SK-N-SH (cell line): ENCODE measurements around the gene RFK. TPM values are rescaled to one million over a fixed set of nuclear protein-coding genes. Genes with fewer than 3 reads are reported as not detected.

Source experiments
- CTCF ChIA-PET: fragments of 300-600, 350-600 bp; formaldehyde crosslinking; extraction: SDS; loops from one replicate; lab custom pipeline; 2021; lab: Yijun Ruan, JAX
- POLR2A ChIA-PET: fragments of 350-600 bp; sonication (Branson Sonifier 250); formaldehyde crosslinking; extraction: SDS; loops from one replicate; lab custom pipeline; 2020; ENCODE audit warnings: antibody characterized with exemption, inconsistent platforms; lab: Yijun Ruan, JAX
- DNase-seq: peaks from one replicate; pipeline ENCODE4 v3.0.0; 2012
- H2AFZ ChIP-seq: fragments of 200-600 bp; sonication (generic); 2 replicates; pipeline ENCODE4 v1.8.1; 2016; ENCODE audit warnings: antibody characterized with exemption, mild to moderate bottlenecking, low read depth
- H3F3A ChIP-seq: fragments of 200-600 bp; sonication (generic); replicated peaks from 2 replicates; pipeline ENCODE3; 2016; ENCODE audit warnings: antibody characterized with exemption, mild to moderate bottlenecking; ENCODE audit not compliant: insufficient read depth
- H3K27ac ChIP-seq, 2 experiments: fragments of 200-500 bp in 1 of 2; fragments of 200-600 bp in 1 of 2; sonication (Bioruptor generic) in 1 of 2; sonication (generic), shearing (Covaris generic) in 1 of 2; 2 replicates each; pipeline versions ENCODE4 v1.5.1 to v1.6.1; 2014 to 2016; ENCODE audit warnings: low read depth in 2 of 2, inconsistent platforms in 1 of 2, low read length in 1 of 2, mild to moderate bottlenecking in 1 of 2, mixed read lengths in 1 of 2
- H3K27me3 ChIP-seq: fragments of 200-600 bp; sonication (generic), shearing (Covaris generic); 2 replicates; pipeline ENCODE4 v1.6.1; 2016; ENCODE audit warnings: mixed run types; ENCODE audit not compliant: insufficient read depth
- H3K36me3 ChIP-seq, 2 experiments: fragments of 200-500 bp in 1 of 2; fragments of 200-600 bp in 1 of 2; sonication (Bioruptor generic) in 1 of 2; sonication (generic) in 1 of 2; replicated peaks in 1 of 2; 2 replicates each; pipeline versions ENCODE3 to v1.5.1; 2014 to 2016; ENCODE audit warnings: low read length in 1 of 2, mild to moderate bottlenecking in 1 of 2; ENCODE audit not compliant: insufficient read depth in 2 of 2, control insufficient read depth in 1 of 2
- H3K4me1 ChIP-seq, 2 experiments: fragments of 200-500 bp in 1 of 2; fragments of 200-600 bp in 1 of 2; sonication (Bioruptor generic) in 1 of 2; sonication (generic), shearing (Covaris generic) in 1 of 2; 2 replicates each; pipeline versions ENCODE4 v1.5.1 to v1.6.1; 2014 to 2016; ENCODE audit warnings: low read depth in 1 of 2, low read length in 1 of 2, mixed run types in 1 of 2; ENCODE audit not compliant: insufficient read depth in 2 of 2, control insufficient read depth in 1 of 2
- H3K4me2 ChIP-seq: fragments of 200-600 bp; sonication (generic), shearing (Covaris generic); 2 replicates; pipeline ENCODE4 v1.6.1; 2017; ENCODE audit warnings: mixed run types
- H3K4me3 ChIP-seq, 2 experiments: fragments of 200-500 bp in 1 of 2; fragments of 200-600 bp in 1 of 2; sonication (Bioruptor generic) in 1 of 2; sonication (generic), shearing (Covaris generic) in 1 of 2; 2 replicates each; pipeline versions ENCODE4 v1.5.1 to v1.8.1; 2014 to 2016; ENCODE audit warnings: low read depth in 2 of 2, inconsistent platforms in 1 of 2, low read length in 1 of 2, mild to moderate bottlenecking in 1 of 2, mixed read lengths in 1 of 2, moderate library complexity in 1 of 2
- H3K79me2 ChIP-seq: fragments of 200-600 bp; sonication (generic); 2 replicates; pipeline ENCODE4 v1.8.1; 2017; ENCODE audit warnings: mild to moderate bottlenecking; ENCODE audit not compliant: insufficient read depth
- H3K9ac ChIP-seq: fragments of 200-600 bp; sonication (generic); 2 replicates; pipeline ENCODE4 v1.6.1; 2017; ENCODE audit warnings: mixed run types
- H3K9me2 ChIP-seq: fragments of 200-600 bp; sonication (generic); 2 replicates; pipeline ENCODE4 v1.6.1; 2017; ENCODE audit warnings: mixed run types
- H3K9me3 ChIP-seq: fragments of 200-600 bp; sonication (generic); 2 replicates; pipeline ENCODE4 v1.6.1; 2017; ENCODE audit warnings: mixed run types, mild to moderate bottlenecking, moderate library complexity
- H4K20me1 ChIP-seq: fragments of 200-600 bp; sonication (generic); 2 replicates; pipeline ENCODE4 v1.6.1; 2017; ENCODE audit warnings: mild to moderate bottlenecking, mixed run types; ENCODE audit not compliant: insufficient read depth
- CTCF ChIP-seq: fragments of 200-600 bp; sonication (generic); IDR thresholded peaks from 2 replicates; pipeline ENCODE4 v1.6.1; 2017; ENCODE audit warnings: antibody characterized with exemption, mild to moderate bottlenecking, moderate library complexity
- EP300 ChIP-seq, 2 experiments: IDR thresholded peaks; 2 replicates each; pipeline versions ENCODE4 v1.4.0 to v1.6.1; 2012; ENCODE audit warnings: borderline replicate concordance in 1 of 2, low read depth in 1 of 2, low read length in 1 of 2
- JUND ChIP-seq: IDR thresholded peaks from 2 replicates; pipeline ENCODE4 v1.4.0; 2012
- MEF2A ChIP-seq: IDR thresholded peaks from 2 replicates; pipeline ENCODE4 v1.4.0; 2012; ENCODE audit warnings: low read depth, borderline replicate concordance
- MXI1 ChIP-seq: IDR thresholded peaks from 2 replicates; pipeline ENCODE4 v1.6.1; 2012; ENCODE audit warnings: mild to moderate bottlenecking, low read depth, low read length, improper control_type of control experiment
- NRF1 ChIP-seq: IDR thresholded peaks from 2 replicates; pipeline ENCODE4 v1.6.1; 2012; ENCODE audit warnings: low read depth, mild to moderate bottlenecking, low read length
- POLR2AphosphoS5 ChIP-seq: IDR thresholded peaks from 2 replicates; pipeline ENCODE4 v1.6.1; 2012; ENCODE audit warnings: low read depth, low read length
- RFX5 ChIP-seq: IDR thresholded peaks from 2 replicates; pipeline ENCODE4 v1.6.1; 2012; ENCODE audit warnings: mild to moderate bottlenecking, improper control_type of control experiment, low read length
- RXRA ChIP-seq: IDR thresholded peaks from 2 replicates; pipeline ENCODE4 v1.4.0; 2012; ENCODE audit warnings: low read depth, mild to moderate bottlenecking, borderline replicate concordance
- SIN3A ChIP-seq: IDR thresholded peaks from 2 replicates; pipeline ENCODE4 v1.6.1; 2012; ENCODE audit warnings: low read depth, mild to moderate bottlenecking, low read length, moderate library complexity, borderline replicate concordance
- TAF1 ChIP-seq: IDR thresholded peaks from 2 replicates; pipeline ENCODE4 v1.6.1; 2012; ENCODE audit warnings: low read depth, mild to moderate bottlenecking, low read length, moderate library complexity, borderline replicate concordance
- TEAD4 ChIP-seq: IDR thresholded peaks from 2 replicates; pipeline ENCODE4 v1.4.0; 2012; ENCODE audit warnings: mild to moderate bottlenecking, borderline replicate concordance; ENCODE audit not compliant: insufficient read depth
- YY1 ChIP-seq: IDR thresholded peaks from 2 replicates; pipeline ENCODE4 v1.4.0; 2012; ENCODE audit warnings: low read depth, mild to moderate bottlenecking
- ZBTB33 ChIP-seq: IDR thresholded peaks from 2 replicates; pipeline ENCODE4 v1.4.0; 2012; ENCODE audit warnings: low read depth, borderline replicate concordance
- WGBS: methylation state at CpG from one replicate; pipeline ENCODE4 v1.1.6; 2017; ENCODE audit warnings: low lambda C conversion rate; 5-methylcytosine and 5-hydroxymethylcytosine counted together
- polyA plus RNA-seq, 3 experiments: library from polyadenylated mRNA; depleted of rRNA; stranded (reverse); fragments of >200 nt; gene quantifications; 2 replicates each; pipeline ENCODE4 v1.2.3, GENCODE V29; 2012
- TF ChIP-seq, protein P1 (sequence below): fragments of 150-350 bp; IDR thresholded peaks from 2 replicates; pipeline ENCODE4 v1.6.1; 2017; ENCODE audit warnings: antibody characterized with exemption, low read length, low read depth, borderline replicate concordance
- TF ChIP-seq, protein P2 (sequence below): IDR thresholded peaks from 2 replicates; pipeline ENCODE4 v1.4.0; 2012; ENCODE audit warnings: low read depth

RFK gene
- polyA plus RNA-seq, 1 of the 3 experiments (the other 2 are of a cell fraction), result 7.2 TPM

DNA sequence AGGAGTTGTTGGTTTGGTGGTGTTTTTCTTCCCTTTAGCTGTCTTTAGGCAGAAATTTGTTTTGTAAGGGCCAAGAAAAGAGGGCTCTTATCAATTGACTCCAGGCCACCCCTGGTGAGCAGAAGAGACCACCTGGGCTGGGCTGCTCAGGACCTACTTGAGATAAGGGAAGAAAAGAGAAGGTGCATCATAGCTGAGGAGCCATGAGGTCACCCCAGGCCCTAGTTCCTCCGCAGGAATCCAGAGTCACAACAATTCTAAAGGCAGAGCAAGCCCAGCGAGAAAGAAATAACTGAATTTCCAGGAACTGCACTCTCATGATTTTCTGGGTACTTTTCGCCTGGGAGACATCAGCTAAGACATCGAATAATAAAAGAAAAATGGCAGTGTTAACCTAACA is 34.9 kb downstream of the RFK start:
- CTCF ChIA-PET, result no interaction called here
- 44% methylated on average over 4 of the region's 4 CpGs for WGBS

GRCh38 chr9:76358628-76359280 is 35.5 kb downstream of the RFK start:
- ChIA-PET POLR2A (no interaction called here), CTCF (no interaction called here)
- Histone ChIP-seq H3K9me3 (no peaks in the 10 kb centered on the region), H3K79me2 (no peaks in the 10 kb centered on the region), H3K27me3 (peaks cover 7% of the 10 kb centered on the region; the same call in 1 of the 2 replicates), H3F3A (no peaks in the 10 kb centered on the region), H3K4me3 (no peak overlapping the region), H3K4me1 (no peaks in the 10 kb centered on the region), H3K9me2 (no peaks in the 10 kb centered on the region), H3K4me2 (no peak overlapping the region), H3K27ac (no peak overlapping the region), H4K20me1 (no peaks in the 10 kb centered on the region), H2AFZ (no peak overlapping the region), H3K9ac (no peak overlapping the region), H3K36me3 (no peaks in the 10 kb centered on the region)
- 43% methylated on average over 10 of the region's 10 CpGs for WGBS
- DNase-seq, result no peak
- TF ChIP-seq EP300 (IDR thresholded peaks at IDR 0.05; ENCODE audit: borderline replicate concordance in 1 of 2, low read depth in 1 of 2, low read length in 1 of 2), result no peak
- no peak for TF ChIP-seq TAF1
- TF ChIP-seq, protein P1, sequence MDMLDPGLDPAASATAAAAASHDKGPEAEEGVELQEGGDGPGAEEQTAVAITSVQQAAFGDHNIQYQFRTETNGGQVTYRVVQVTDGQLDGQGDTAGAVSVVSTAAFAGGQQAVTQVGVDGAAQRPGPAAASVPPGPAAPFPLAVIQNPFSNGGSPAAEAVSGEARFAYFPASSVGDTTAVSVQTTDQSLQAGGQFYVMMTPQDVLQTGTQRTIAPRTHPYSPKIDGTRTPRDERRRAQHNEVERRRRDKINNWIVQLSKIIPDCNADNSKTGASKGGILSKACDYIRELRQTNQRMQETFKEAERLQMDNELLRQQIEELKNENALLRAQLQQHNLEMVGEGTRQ, result no peak
- no peak for TF ChIP-seq MXI1
- TF ChIP-seq TEAD4, result no peak
- TF ChIP-seq MEF2A, result no peak
- TF ChIP-seq YY1, result no peak
- TF ChIP-seq, protein P2, sequence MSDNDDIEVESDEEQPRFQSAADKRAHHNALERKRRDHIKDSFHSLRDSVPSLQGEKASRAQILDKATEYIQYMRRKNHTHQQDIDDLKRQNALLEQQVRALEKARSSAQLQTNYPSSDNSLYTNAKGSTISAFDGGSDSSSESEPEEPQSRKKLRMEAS, result no peak
- no peak for TF ChIP-seq NRF1
- no peak for TF ChIP-seq POLR2AphosphoS5
- no peak for TF ChIP-seq RFX5
- TF ChIP-seq JUND, result no peak
- TF ChIP-seq RXRA, result no peak

More for the DNA sequence above, 34.9 kb downstream of the RFK start:
- Histone ChIP-seq H3K27me3 (peaks cover 7% of the 10 kb centered on the region; the same call in 1 of the 2 replicates), H3K79me2 (no peaks in the 10 kb centered on the region), H3F3A (no peaks in the 10 kb centered on the region), H4K20me1 (no peaks in the 10 kb centered on the region), H3K27ac (no peak overlapping the region), H3K4me1 (no peaks in the 10 kb centered on the region), H3K36me3 (no peaks in the 10 kb centered on the region), H2AFZ (no peak overlapping the region), H3K4me2 (no peak overlapping the region), H3K4me3 (no peak overlapping the region), H3K9ac (no peak overlapping the region)
- DNase-seq, result no peak
- POLR2A ChIA-PET, result no interaction called here
- no peak for TF ChIP-seq SIN3A
- TF ChIP-seq, protein P2, result no peak
- no peak for TF ChIP-seq ZBTB33
- TF ChIP-seq JUND, result no peak
- TF ChIP-seq CTCF, result no peak
- TF ChIP-seq, all 33 proteins: peak for 0
- Histone ChIP-seq H3K9me3 (no peaks in the 10 kb centered on the region), H3K9me2 (no peaks in the 10 kb centered on the region)
